Glutamatergic neuron (in vitro differentiated cells): ENCODE measurements around the gene NOS1AP. TPM values are rescaled to one million over a fixed set of nuclear protein-coding genes. Genes with fewer than 3 reads are reported as not detected.

Source experiments
- DNase-seq: peaks from one replicate; pipeline ENCODE4 v3.0.0; 2022
- H3K27ac Mint-ChIP-seq: one replicate; pipeline ENCODE4 v1.8.0; 2020; ENCODE audit warnings: mild to moderate bottlenecking, mixed read lengths, inconsistent platforms; ENCODE audit not compliant: unreplicated experiment
- H3K27me3 Mint-ChIP-seq: one replicate; pipeline ENCODE4 v1.8.0; 2020; ENCODE audit warnings: mild to moderate bottlenecking, moderate library complexity, mixed read lengths, inconsistent platforms; ENCODE audit not compliant: unreplicated experiment
- H3K36me3 Mint-ChIP-seq: one replicate; pipeline ENCODE4 v1.8.0; 2020; ENCODE audit warnings: mild to moderate bottlenecking, mixed read lengths, inconsistent platforms; ENCODE audit not compliant: unreplicated experiment
- H3K4me1 Mint-ChIP-seq: one replicate; pipeline ENCODE4 v1.8.0; 2020; ENCODE audit warnings: mild to moderate bottlenecking, low read depth, mixed read lengths, inconsistent platforms; ENCODE audit not compliant: unreplicated experiment
- H3K4me3 Mint-ChIP-seq: one replicate; pipeline ENCODE4 v1.8.0; 2020; ENCODE audit warnings: mild to moderate bottlenecking, mixed read lengths, inconsistent platforms; ENCODE audit not compliant: unreplicated experiment
- H3K9me3 Mint-ChIP-seq: one replicate; pipeline ENCODE4 v1.8.0; 2020; ENCODE audit warnings: mild to moderate bottlenecking, moderate library complexity, mixed read lengths, inconsistent platforms; ENCODE audit not compliant: unreplicated experiment
- total RNA-seq: library from RNA; stranded (reverse); fragmentation: NEBNext Ultra II Directional; extraction: Animal tissue kit (Norgen Biotek cat#: 25700); gene quantifications from one replicate; pipeline ENCODE4 v1.2.1, GENCODE V29; 2021; ENCODE audit not compliant: unreplicated experiment
- TF ChIP-seq, protein P1 (sequence below): fragments of 200-600 bp; sonication (generic); IDR thresholded peaks from one replicate; pipeline ENCODE4 v1.5.0; 2021; ENCODE audit not compliant: partially characterized antibody, unreplicated experiment

Gene NOS1AP
- total RNA-seq, 1 donor from 2014 or later = 12.7 TPM

DNA sequence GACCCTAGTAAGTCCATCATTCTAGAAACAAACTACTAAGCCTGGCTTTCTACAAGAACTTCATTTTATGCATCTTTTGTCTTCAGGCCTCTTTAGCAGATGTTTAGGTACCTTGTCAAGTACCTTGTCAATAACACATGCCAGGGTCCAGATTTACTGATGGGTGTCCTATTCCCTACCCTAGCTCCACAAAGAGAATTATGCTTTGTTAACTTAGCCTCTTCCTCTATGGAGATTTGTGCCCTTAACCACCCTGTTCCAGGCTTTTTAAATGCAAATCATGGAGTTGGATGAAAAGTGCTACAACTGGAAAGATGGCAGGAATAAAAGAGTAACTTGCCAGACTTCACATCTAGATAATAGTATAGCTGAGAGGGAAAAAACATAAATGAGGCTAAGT is 264.5 kb downstream of the NOS1AP start:
- H3K27ac Mint-ChIP-seq = no peak overlapping the region

DNA sequence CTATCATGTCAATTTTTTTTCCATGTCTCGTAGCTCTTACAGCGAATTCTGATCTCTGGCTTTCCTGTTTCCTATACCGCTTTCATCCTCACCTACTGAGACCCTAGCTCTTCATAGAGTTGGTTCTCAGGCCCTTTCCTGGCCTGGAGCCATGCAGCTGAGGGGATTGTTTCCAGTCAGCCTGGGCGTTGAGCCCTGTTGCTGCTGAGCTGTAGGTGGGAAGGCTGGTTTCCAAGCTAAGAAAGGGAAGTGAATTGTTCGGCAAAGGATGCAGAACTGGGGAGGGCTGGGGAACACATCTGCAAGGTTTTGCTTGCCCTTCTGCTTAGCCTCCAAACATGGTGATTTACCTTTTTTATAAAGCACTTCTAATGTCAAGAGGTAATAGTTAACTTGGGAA is 265.6 kb downstream of the NOS1AP start:
- TF ChIP-seq, protein P1, sequence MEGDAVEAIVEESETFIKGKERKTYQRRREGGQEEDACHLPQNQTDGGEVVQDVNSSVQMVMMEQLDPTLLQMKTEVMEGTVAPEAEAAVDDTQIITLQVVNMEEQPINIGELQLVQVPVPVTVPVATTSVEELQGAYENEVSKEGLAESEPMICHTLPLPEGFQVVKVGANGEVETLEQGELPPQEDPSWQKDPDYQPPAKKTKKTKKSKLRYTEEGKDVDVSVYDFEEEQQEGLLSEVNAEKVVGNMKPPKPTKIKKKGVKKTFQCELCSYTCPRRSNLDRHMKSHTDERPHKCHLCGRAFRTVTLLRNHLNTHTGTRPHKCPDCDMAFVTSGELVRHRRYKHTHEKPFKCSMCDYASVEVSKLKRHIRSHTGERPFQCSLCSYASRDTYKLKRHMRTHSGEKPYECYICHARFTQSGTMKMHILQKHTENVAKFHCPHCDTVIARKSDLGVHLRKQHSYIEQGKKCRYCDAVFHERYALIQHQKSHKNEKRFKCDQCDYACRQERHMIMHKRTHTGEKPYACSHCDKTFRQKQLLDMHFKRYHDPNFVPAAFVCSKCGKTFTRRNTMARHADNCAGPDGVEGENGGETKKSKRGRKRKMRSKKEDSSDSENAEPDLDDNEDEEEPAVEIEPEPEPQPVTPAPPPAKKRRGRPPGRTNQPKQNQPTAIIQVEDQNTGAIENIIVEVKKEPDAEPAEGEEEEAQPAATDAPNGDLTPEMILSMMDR = no peak
- Mint-ChIP-seq H3K4me3 (no peak overlapping the region), H3K27me3 (peaks cover 1% of the 10 kb centered on the region), H3K36me3 (no peaks in the 10 kb centered on the region), H3K9me3 (peaks cover 2% of the 10 kb centered on the region), H3K4me1 (peaks cover 5% of the 10 kb centered on the region), H3K27ac (no peak overlapping the region)
- DNase-seq = no peak

More for the DNA sequence above, 264.5 kb downstream of the NOS1AP start:
- no peak for DNase-seq
- H3K36me3 Mint-ChIP-seq = no peaks in the 10 kb centered on the region
- H3K4me1 Mint-ChIP-seq = no peaks in the 10 kb centered on the region
- peaks cover 2% of the 10 kb centered on the region for H3K9me3 Mint-ChIP-seq
- no peak overlapping the region for H3K4me3 Mint-ChIP-seq
- peaks cover 1% of the 10 kb centered on the region for H3K27me3 Mint-ChIP-seq
- TF ChIP-seq, protein P1 = no peak

DNA sequence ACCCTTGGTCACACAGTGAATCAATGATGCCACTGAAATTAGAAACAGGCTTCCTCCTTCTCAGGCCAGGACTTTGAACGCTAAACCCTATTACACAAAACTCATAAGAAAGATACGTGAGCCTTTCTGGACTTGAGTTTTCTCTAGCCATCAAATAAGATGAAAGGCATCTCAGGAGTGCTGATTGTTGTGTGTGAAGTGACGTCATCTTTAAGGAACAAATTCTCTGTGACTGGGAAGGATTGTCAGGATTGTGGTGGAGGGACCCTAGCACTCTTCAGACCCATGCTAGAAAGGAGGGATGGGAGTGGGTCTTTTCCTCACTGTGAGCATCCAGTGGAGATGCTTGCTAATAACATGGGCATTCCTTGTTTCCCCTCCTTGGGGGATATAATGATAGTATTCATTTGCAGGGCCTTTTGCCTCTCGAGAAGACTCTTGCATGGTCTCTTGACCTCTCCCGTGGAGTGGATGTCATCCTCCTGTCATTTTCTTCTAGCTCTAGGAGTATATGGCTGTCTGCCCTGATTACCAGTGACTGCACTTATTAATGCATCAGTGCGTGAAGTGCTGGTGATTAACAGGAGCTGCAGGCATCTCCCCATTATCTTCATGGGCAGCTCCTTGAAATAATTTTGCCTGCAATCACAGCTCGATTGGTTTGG is 267.3 kb downstream of the NOS1AP start:
- DNase-seq = no peak
- TF ChIP-seq, protein P1 = no peak
- H3K4me1 Mint-ChIP-seq = peaks cover 5% of the 10 kb centered on the region
- peaks cover 2% of the 10 kb centered on the region for H3K9me3 Mint-ChIP-seq
- H3K36me3 Mint-ChIP-seq = no peaks in the 10 kb centered on the region
- peaks cover 1% of the 10 kb centered on the region for H3K27me3 Mint-ChIP-seq
- H3K27ac Mint-ChIP-seq = no peak overlapping the region
- H3K4me3 Mint-ChIP-seq = no peak overlapping the region

DNA sequence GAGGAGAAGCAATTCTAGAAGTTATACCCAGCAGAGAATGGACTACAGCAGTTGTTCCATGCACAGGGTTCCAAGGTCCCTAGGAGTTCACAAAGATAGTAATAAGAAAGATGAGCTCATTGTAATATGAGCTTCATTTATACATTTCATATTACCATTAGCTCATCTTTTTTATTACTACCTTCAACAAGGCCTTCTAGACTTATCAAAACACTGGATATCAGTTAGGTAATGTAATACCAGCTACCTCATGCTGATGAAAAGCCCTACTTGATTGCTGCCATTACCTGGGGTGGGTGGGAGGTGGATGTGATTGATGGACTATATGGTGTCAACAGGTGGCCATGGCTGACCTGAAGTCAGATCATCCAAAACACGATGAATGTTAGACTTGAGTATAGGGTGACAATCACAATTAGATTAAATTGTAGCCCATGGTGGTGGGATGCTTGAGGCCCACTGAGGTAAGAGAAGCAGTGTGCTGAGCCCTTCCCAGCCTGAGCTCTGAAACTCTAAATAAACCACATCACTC is 273.0 kb downstream of the NOS1AP start:
- Mint-ChIP-seq H3K9me3 (peaks cover 2% of the 10 kb centered on the region), H3K4me1 (peaks cover 5% of the 10 kb centered on the region), H3K36me3 (no peaks in the 10 kb centered on the region), H3K27me3 (no peaks in the 10 kb centered on the region), H3K4me3 (no peak overlapping the region), H3K27ac (no peak overlapping the region)
- TF ChIP-seq, protein P1 = no peak
- DNase-seq = no peak

DNA sequence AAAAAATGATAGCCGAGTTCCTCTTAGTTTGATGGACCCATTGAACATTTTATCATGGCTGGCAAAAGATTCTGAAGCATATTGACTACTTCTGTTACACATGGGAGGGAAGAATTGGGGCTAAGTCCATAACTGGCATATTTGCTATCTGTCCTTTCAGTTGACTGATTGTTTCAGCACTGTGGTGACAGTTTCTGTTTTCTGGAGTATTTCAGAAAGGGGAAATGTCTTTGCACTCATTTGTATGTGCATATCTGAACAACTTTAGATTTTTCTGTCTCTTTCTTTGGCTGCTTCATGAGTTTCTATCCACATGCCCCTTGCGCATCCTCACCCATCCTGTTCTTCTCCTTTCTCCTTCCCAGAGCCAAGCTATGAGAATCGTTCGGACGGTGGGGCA is 274.0 kb downstream of the NOS1AP start:
- Mint-ChIP-seq H3K27me3 (no peaks in the 10 kb centered on the region), H3K4me1 (peaks cover 5% of the 10 kb centered on the region), H3K36me3 (no peaks in the 10 kb centered on the region), H3K9me3 (peaks cover 2% of the 10 kb centered on the region), H3K27ac (no peak overlapping the region), H3K4me3 (no peak overlapping the region)
- no peak for DNase-seq
- TF ChIP-seq, protein P1 = no peak
